ENCODE data around the gene CELSR2.

CELSR2 gene

DNA sequence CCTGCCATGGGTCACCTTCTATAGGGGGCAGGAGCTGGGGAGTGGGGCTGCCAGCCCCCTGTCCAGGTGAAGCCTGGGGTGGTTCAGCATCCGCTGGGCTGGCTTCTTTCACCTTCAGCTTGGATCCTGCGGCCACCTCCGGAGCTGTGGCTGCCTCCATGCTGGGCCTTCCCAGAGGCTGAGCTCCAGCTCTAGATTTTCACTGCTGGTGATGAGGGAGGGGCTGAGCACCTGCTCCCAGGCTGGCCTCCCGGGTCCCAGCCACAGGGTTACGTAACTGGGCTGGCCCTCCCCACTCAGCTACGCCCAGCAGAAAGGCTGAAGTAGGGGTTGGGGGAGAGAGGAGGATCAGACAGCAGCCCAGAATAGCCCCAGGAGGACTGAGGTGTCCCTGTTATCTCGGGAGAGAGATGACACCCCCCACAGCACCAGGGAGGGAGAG lies 57.5 kb downstream of the CELSR2 start, which contains the start of gene MYBPHL:
Gene MYBPHL (minus strand): TSS at position 180 of the 442 bp plus-strand sequence. CDS start 20 bp downstream, at position 160.
- DNase-seq (ENCODE audit: low spot score): no peak

DNA sequence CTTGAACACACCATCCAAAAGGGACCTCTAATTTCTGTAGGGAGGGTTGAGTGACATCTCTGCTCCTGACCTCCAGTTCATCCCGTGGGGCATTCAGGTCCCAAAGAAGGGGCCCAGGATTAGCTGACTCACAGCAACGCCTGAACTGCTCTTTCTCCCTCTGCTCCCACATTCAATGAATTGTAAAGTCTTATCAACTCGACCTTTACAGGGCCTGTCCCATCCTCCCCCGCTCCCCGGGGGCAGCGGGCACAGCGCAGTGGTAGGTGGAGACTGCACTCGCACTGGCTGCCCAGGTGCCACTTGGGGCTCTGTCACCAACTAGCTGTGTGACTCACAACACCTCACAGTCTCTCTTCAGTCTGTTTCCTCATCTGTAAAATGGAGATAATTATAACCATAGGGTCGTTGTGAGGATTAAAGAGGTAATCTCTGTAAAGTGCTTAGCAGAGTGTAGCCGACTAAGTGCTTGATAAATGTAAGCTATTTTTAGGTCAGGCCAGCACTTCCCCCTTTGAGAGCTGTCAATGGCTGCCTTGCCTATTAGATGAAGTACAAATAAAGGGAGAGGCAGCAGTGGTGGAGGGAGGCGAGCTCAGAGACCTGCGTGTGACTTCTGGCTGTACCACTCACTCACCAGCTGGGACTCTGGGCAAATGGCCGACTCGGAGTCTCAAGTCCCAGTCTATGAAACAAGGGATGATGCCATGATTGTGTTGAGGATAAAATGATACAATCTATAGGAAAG lies 58.1 kb downstream of the CELSR2 start:
- DNase-seq (ENCODE audit: low spot score): no peak

DNA sequence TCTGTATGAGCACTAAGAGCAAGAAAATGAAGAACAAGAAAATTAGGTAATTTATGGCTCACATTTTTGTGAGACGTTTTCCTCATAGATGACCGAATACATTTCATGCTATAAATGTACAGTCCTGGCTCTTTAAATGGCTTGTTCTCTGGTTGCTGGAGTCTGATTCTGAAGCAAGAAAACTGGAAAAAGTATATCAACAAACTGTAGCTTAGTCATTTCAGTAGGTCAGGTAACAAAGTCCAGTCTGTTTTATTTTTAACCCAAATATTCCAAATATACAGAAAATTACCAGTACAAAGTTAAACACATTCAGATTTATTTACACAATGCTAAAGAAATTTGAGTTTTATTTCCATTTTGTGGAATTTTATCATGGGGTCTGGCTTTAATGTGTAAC lies 60.0 kb downstream of the CELSR2 start:
- no peak for DNase-seq (ENCODE audit: low spot score)

DNA sequence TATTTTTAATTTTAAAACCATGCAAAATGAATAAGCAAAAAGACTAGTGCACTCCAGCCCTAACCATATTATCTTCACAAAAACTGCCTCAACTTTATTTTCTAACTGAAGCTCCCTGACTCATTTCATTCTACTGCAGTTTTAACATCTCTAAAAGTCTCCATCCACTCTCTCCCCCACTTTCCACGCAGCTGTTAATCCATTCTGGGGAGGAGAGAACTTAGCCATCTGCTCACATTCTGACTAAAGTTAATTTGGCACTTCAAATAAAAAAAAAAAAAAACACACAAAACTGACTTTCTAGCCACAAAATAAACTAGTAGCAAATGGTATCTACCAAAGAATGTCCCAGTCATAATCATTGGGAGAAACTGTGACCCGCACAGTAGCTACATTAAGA lies 62.9 kb downstream of the CELSR2 start:
- DNase-seq (ENCODE audit: low spot score): no peak

DNA sequence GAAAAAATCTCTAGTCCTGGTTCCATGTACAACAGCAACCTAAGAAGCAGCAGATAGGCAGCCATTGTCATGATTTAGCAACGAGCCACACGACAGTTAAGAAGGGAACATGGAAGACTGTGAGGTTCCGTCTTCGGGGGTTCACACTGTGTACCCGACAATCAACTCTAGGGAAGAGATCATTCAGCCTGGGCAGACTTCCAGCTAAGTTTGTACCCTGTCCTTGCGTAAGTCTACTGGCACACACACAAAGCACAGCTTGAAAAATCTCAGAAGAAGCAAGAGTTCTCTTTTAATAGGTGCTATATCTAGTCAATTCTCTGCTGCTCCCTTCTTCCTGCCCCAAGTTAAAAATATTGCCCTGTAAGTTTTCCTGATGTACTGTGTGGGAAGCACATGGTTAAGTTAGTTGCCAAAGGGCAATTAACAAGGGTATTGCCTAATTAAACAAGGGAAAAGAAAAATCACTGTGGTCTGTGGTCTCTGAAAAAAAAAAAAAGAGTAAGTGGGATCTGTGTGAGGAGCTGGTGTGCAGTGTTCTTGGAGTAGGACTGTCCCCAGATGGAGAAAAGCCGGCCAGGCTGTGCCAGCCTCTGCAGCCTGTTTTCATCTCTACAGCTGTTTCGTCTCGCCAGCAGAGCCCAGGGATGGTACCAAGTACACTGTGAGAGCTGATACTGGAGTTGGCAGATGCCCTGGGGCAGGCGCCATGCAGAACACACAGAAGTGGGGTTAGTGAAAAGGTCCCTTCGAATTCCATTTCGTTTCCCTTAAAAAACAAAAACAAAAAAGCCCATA lies 63.8 kb downstream of the CELSR2 start:
- no peak for DNase-seq (ENCODE audit: low spot score)

DNA sequence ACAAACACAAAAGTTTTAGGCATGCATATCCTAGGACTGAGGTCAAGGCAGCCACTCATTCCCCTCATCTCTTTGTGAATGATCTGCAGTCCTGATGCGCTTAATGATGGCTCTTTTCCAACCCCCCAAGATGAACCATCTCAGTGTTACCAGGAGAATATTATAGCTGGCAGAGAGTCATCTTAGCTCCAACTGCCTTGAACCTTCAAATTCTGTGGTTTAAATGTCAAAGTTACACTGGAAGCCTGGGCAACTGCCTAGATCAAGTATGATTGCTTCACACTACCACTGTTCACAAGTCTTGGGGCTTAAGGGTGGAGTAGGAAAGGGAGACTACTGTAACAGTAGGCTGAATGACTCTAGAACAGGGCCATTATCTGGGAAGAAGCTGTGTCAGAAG lies 65.5 kb downstream of the CELSR2 start:
- no peak for DNase-seq (ENCODE audit: low spot score)

DNA sequence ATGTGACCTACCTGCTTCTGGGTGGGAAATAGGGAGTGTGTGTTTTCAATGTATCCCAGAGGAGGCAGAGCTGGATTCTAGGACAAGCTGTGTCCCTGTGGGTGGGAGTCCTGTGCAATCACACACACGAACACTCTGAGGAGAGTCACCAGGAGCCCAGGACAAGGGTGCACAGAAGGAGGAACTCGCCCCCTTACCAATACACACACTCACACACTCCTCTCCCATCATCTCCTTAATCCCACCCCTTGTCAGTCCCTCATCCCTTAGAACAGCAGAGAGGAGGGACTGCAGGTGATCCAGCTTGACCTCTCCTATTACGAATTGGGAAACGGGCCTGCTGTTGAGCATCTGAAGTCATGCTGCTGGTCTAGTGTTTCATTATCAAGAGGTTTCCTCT lies 65.9 kb downstream of the CELSR2 start:
- DNase-seq (ENCODE audit: low spot score): no peak

DNA sequence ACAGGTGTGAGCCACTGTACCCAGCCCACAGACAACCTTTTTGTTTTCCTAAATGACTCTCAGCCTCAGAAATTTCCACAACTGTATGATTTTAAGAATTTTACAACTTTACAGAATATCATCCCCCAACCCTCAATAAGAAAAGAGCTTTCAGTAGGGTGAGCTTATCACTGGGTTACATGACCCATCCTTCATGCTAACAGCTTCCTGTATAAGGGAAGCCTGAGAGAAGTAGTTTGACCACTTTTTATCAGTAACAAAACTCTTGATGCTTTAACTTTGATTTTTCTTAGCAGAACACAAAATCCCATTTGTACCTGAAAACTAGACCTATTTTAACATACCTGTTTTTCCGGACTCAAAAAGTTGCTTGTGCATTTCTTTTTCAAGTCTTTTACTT lies 67.2 kb downstream of the CELSR2 start:
- no peak for DNase-seq (ENCODE audit: low spot score)

DNA sequence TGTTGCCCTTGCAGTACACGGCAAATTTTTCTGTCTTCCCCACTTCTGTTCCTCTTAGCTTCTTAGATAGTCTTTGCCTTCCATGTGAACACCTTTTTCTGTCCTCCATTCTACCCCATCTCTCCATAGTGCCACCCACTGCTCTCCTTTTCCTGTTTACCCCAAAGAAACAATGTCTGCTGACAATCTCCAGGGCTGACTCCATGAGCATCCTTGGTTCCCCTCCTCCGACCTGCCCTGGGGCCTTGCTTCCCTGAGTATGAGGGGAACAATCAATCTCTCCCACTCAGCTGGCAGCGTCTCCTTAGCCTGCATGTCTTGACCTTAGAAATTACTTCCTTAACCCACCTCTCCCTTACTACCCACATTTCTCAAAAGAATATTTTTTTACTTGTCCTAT lies 69.8 kb downstream of the CELSR2 start:
- no peak for DNase-seq (ENCODE audit: low spot score)

DNA sequence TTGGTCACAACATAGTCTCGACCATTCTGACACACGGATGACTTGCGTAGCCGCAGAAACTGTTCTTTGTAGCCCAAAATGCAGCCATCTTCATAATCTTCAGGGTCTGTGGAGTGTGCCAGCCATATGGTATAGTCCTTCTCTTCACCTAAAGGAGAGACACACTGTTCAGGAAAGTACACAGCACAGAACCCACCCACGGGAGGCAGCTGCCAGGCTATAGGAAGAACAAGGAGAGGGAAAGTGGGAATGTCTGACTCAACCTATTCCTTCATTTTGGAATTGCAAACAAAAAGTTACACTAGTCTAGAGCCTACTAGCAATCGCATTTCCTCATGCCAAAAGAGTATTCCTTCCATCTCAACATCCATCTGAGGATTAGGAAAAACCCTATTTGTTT lies 73.6 kb downstream of the CELSR2 start:
- no peak for DNase-seq (ENCODE audit: low spot score)

All from hepatic stellate cell (primary cell).